ENCODE measurements around the gene RBBP5. TPM values are rescaled to one million over a fixed set of nuclear protein-coding genes. Genes with fewer than 3 reads are reported as not detected.

RBBP5 gene
- total and polyA plus RNA-seq, 2 experiments from 2014 or later = 14.1 to 26.5 TPM

DNA sequence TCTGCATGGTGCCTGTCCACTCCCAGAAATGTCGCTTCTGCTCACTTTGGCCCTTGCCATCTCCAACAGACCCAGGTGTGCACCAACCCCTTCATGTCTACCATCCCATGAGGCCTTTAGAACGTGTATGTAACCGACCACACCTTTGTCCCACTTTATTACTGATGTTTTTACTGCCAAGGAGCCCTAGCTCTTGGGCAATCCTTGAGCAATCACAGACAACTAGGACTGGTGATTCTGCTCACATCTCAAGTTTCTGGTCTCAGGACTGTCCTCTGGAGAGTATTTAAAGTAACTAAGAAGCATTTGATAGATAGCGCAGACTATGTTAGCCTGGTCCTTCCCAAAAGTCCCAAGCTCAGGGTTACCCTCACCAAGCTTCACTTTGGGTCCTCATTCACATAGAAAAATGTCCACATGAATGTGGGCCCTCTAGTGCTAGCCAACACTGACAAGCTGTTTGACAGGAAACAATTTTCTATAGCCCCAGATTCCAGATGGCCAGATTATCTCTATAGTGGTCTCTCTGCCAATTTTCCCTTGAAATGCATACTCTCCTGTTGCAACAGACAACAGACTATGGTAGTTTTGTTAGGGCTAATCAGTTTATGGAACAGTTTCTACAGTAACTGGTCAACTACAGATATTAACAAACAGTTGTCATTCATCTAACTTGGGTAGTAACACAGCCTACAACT lies 30.6 kb downstream of the RBBP5 start (continued):
- TF ChIP-seq, protein P1, sequence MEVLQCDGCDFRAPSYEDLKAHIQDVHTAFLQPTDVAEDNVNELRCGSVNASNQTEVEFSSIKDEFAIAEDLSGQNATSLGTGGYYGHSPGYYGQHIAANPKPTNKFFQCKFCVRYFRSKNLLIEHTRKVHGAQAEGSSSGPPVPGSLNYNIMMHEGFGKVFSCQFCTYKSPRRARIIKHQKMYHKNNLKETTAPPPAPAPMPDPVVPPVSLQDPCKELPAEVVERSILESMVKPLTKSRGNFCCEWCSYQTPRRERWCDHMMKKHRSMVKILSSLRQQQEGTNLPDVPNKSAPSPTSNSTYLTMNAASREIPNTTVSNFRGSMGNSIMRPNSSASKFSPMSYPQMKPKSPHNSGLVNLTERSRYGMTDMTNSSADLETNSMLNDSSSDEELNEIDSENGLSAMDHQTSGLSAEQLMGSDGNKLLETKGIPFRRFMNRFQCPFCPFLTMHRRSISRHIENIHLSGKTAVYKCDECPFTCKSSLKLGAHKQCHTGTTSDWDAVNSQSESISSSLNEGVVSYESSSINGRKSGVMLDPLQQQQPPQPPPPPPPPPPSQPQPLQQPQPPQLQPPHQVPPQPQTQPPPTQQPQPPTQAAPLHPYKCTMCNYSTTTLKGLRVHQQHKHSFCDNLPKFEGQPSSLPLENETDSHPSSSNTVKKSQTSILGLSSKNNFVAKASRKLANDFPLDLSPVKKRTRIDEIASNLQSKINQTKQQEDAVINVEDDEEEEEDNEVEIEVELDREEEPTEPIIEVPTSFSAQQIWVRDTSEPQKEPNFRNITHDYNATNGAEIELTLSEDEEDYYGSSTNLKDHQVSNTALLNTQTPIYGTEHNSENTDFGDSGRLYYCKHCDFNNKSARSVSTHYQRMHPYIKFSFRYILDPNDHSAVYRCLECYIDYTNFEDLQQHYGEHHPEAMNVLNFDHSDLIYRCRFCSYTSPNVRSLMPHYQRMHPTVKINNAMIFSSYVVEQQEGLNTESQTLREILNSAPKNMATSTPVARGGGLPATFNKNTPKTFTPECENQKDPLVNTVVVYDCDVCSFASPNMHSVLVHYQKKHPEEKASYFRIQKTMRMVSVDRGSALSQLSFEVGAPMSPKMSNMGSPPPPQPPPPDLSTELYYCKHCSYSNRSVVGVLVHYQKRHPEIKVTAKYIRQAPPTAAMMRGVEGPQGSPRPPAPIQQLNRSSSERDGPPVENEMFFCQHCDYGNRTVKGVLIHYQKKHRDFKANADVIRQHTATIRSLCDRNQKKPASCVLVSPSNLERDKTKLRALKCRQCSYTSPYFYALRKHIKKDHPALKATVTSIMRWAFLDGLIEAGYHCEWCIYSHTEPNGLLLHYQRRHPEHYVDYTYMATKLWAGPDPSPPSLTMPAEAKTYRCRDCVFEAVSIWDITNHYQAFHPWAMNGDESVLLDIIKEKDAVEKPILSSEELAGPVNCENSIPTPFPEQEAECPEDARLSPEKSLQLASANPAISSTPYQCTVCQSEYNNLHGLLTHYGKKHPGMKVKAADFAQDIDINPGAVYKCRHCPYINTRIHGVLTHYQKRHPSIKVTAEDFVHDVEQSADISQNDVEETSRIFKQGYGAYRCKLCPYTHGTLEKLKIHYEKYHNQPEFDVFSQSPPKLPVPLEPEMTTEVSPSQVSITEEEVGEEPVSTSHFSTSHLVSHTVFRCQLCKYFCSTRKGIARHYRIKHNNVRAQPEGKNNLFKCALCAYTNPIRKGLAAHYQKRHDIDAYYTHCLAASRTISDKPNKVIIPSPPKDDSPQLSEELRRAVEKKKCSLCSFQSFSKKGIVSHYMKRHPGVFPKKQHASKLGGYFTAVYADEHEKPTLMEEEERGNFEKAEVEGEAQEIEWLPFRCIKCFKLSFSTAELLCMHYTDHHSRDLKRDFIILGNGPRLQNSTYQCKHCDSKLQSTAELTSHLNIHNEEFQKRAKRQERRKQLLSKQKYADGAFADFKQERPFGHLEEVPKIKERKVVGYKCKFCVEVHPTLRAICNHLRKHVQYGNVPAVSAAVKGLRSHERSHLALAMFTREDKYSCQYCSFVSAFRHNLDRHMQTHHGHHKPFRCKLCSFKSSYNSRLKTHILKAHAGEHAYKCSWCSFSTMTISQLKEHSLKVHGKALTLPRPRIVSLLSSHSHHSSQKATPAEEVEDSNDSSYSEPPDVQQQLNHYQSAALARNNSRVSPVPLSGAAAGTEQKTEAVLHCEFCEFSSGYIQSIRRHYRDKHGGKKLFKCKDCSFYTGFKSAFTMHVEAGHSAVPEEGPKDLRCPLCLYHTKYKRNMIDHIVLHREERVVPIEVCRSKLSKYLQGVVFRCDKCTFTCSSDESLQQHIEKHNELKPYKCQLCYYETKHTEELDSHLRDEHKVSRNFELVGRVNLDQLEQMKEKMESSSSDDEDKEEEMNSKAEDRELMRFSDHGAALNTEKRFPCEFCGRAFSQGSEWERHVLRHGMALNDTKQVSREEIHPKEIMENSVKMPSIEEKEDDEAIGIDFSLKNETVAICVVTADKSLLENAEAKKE (CRISPR knock-in tag; IDR thresholded peaks at IDR 0.05) = no peak
- TF ChIP-seq STAT1 (IDR thresholded peaks at IDR 0.05; ENCODE audit: unreplicated experiment) (no peak), POLR2AphosphoS5 (IDR thresholded peaks at IDR 0.05; ENCODE audit: low read depth) (no peak), ZNF114 (CRISPR knock-in tag; IDR thresholded peaks at IDR 0.05) (no peak), JUNB (IDR thresholded peaks at IDR 0.05; ENCODE audit: unreplicated experiment) (no peak), ZNF331 (CRISPR knock-in tag; IDR thresholded peaks at IDR 0.05; ENCODE audit: low read depth) (no peak)

DNA sequence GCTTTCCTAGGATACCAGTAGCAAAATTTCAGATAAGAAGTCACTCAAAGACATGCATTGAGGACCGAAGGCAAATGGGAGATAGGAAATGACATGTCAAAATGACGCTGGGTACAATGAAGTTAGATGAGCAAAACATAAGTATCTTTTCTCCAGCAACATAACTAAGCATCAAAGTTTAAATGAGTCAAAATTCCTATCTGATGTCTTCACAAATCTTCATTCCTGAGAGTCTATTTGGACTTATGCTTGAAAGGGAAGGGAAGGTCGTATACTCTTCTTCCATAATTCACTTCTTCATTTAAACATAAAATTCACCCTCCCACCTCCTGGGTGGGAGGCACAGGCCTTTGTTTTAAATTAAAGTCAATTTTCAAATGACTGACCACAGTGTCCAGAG lies 33.4 kb downstream of the RBBP5 start:
- H4K20me1 ChIP-seq (replicated peaks; ENCODE audit: insufficient read depth) = peaks cover 6% of the 10 kb centered on the region; the same call in 1 of the 2 replicates
- no peaks in the 10 kb centered on the region for H3K79me2 ChIP-seq (replicated peaks; ENCODE audit: insufficient read depth)
- no peaks in the 10 kb centered on the region for H3K9me3 Mint-ChIP-seq
- DNase-seq (ENCODE audit: low spot score) (no peak), ATAC-seq (no peak)
- H3K36me3 ChIP-seq (ENCODE audit: insufficient read depth) = peaks cover 19% of the 10 kb centered on the region
- no peaks in the 10 kb centered on the region for H3K27me3 ChIP-seq (ENCODE audit: insufficient read depth)
- no peak overlapping the region for H2AFZ ChIP-seq
- H3K27me3 Mint-ChIP-seq (ENCODE audit: insufficient read depth, low read depth, poor library complexity) = no peaks in the 10 kb centered on the region
- H3K27ac Mint-ChIP-seq = no peak overlapping the region
- no peaks in the 10 kb centered on the region for H3K4me1 ChIP-seq (ENCODE audit: insufficient read depth)
- no peak overlapping the region for H3K27ac ChIP-seq (ENCODE audit: low read depth)
- peaks cover 55% of the 10 kb centered on the region for H3K36me3 Mint-ChIP-seq (ENCODE audit: low read depth)
- H3F3A ChIP-seq (replicated peaks; ENCODE audit: low read depth) = no peaks in the 10 kb centered on the region
- no peak overlapping the region for H3K4me2 ChIP-seq
- no peaks in the 10 kb centered on the region for H3K9me2 ChIP-seq (ENCODE audit: insufficient read depth)
- no peak overlapping the region for H3K4me3 ChIP-seq
- H3K4me3 Mint-ChIP-seq = no peak overlapping the region
- no peaks in the 10 kb centered on the region for H3K4me1 Mint-ChIP-seq
- TF ChIP-seq, protein P1 (CRISPR knock-in tag; IDR thresholded peaks at IDR 0.05) = no peak
- no peak for TF ChIP-seq ZNF331 (CRISPR knock-in tag; IDR thresholded peaks at IDR 0.05; ENCODE audit: low read depth)
